Fibroblast of mammary gland (primary cell): Measurements from ENCODE around the gene CEACAM16.
"Not testable (repeated sequence)": the region's sequence is repeated elsewhere in the genome, so short reads cannot be mapped to it uniquely, and the experiment has no call there.

Experiments
- DNase-seq: peaks from one replicate; pipeline ENCODE4 v3.0.0-alpha.2; 2010; ENCODE audit warnings: low read depth
- H3K4me3 ChIP-seq: 2 replicates; pipeline ENCODE4 v1.5.1; 2011; ENCODE audit warnings: low read depth, mild to moderate bottlenecking, low read length, moderate library complexity; ENCODE audit not compliant: control insufficient read depth
- TF ChIP-seq, protein P1 (sequence below): conservative IDR thresholded peaks from 2 replicates; pipeline ENCODE4 v1.5.1; 2011; ENCODE audit warnings: low read depth, low read length, inconsistent platforms; ENCODE audit not compliant: control insufficient read depth, insufficient read depth

Gene CEACAM16

DNA sequence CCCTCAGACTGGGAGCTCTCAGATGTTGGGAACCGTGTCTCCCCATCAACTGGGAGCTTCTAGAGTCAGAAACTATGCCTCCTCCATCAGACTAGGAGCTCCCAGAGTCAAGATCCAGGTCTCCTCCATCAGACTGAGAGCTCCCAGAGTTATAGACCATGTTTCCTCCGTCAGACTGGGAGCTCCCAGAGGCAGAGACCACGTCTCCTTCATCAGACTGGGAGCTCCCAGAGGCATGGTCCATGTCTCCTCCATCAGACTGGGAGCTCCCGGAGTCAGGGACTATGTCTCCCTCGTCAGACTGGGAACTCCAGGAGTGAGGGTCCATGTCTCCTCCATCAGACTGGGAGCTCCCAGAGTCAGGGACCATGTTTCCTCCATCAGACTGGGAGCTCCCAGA, 10.0 kb downstream of the CEACAM16 start:
- no peak for DNase-seq
- no peak overlapping the region for H3K4me3 ChIP-seq
- TF ChIP-seq, protein P1, sequence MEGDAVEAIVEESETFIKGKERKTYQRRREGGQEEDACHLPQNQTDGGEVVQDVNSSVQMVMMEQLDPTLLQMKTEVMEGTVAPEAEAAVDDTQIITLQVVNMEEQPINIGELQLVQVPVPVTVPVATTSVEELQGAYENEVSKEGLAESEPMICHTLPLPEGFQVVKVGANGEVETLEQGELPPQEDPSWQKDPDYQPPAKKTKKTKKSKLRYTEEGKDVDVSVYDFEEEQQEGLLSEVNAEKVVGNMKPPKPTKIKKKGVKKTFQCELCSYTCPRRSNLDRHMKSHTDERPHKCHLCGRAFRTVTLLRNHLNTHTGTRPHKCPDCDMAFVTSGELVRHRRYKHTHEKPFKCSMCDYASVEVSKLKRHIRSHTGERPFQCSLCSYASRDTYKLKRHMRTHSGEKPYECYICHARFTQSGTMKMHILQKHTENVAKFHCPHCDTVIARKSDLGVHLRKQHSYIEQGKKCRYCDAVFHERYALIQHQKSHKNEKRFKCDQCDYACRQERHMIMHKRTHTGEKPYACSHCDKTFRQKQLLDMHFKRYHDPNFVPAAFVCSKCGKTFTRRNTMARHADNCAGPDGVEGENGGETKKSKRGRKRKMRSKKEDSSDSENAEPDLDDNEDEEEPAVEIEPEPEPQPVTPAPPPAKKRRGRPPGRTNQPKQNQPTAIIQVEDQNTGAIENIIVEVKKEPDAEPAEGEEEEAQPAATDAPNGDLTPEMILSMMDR = no peak

DNA sequence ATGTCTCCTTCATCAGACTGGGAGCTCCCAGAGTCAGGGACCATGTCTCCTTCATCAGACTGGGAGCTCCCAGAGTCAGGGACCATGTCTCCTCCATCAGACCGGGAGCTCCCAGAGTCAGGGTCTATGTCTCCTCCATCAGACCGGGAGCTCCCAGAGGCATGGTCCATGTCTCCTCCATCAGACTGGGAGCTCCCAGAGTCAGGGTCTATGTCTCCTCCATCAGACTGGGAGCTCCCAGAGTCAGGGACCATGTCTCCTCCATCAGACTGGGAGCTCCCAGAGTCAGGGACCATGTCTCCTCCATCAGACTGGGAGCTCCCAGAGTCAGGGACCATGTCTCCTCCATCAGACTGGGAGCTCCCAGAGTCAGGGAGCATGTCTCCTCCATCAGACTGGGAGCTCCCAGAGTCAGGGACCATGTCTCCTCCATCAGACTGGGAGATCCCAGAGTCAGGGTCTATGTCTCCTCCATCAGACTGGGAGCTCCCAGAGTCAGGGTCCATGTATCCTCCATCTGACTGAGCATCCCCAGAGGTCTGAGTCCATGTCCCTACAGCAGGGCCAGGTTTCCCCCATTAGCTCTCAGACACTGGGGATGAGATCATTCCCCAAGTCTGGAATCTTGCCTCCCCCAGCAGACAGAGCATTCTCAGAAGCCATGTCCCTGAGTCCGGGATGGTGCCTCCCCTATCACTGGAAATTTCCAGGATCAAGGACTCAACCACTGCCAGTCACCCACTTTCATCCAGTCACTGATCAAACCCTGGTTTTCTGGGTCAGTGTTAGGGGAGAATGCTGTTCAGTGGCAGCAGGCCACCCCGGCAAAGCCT, 10.7 kb downstream of the CEACAM16 start:
- H3K4me3 ChIP-seq, DNase-seq: not testable (repeated sequence)

DNA sequence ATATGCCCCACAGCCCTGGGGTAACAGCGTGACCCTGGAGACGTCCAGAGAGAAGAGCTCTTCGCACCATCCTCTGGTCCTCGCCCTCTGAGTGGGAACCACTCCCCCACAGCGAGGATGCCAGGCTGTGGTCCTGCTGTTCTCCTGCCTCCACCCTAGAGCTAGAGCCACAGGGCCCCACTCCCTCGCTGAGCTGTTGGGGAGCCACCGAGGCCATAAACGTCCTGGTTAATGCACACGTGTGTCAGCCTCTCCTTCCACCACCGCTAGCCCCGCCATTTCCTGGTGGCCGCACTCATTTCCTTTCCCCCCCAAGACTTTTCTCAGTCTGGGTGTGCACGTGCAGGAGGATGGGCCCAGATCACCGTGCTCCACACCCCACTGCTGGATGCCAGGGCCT, 11.5 kb downstream of the CEACAM16 start:
- no peak for DNase-seq
- H3K4me3 ChIP-seq = no peak overlapping the region
- TF ChIP-seq, protein P1 = no peak

DNA sequence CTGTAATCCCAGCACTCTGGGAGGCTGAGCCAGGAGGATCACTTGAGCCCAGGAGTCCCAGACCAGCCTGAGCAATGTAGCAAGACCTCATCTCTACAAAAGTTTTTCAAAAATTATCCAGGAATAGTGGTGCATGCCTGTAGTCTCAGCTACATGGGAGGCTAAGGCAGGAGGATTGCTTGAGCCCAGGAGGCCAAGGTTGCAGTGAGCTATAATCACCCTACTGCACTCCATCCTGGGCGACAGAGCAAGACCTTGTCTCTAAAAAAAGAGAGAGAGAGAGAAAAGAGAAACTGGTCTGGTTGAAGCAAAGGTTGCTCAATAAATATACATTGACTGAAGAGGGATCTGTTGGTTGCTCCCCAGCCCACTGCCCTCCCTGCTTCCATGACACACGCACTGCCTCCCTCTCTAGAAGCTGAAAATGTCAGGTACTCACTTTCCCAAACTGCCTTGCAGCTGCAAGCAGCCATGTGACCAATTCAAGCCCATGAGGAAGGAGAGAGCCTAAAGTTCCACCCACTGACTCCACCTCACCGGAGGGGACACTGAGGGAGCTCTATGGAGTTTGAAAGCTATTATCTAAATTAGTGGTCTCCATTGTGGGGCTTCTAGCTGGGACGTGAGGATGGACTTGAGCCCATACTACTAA, 14.0 kb downstream of the CEACAM16 start:
- TF ChIP-seq, protein P1 = no peak
- H3K4me3 ChIP-seq = no peak overlapping the region
- DNase-seq = peak; percentile 15

- TF ChIP-seq, protein P1 = no peak
- no peak overlapping the region for H3K4me3 ChIP-seq
- no peak for DNase-seq
Measured at GRCh38 chr19:44714597-44715169, 15.7 kb downstream of the CEACAM16 start.

DNA sequence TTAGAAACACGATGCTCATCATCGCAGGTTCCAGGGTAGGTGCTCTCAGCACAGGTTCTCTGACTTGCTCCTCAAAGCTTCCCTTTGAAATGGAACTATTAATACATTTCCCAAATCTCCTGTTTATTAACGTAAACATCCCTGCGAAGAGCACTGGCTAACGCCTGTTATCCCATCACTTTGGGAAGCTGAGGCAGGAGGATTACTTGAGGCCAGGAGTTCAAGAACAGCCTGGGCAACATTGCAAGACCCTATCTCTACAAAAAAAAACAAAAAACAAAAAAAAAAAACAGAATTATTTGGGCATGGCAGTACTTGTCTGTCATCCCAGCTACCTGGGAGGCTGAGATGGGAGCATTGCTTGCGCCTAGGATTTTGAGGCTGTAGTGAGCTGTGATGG, 18.7 kb downstream of the CEACAM16 start:
- TF ChIP-seq, protein P1 = no peak
- no peak overlapping the region for H3K4me3 ChIP-seq
- no peak for DNase-seq
